ENCODE measurements around the gene CD2. TPM values are rescaled to one million over a fixed set of nuclear protein-coding genes. Genes with fewer than 3 reads are reported as not detected.

CD2 gene
- polyA plus RNA-seq, 3 donors, result 0.89 to 3.6 (median 2.1) TPM

- no peak overlapping the region for H3K4me3 ChIP-seq (replicated peaks in 1 of 3; ENCODE audit: low read depth in 2 of 3, low read length in 3 of 3)
- peaks cover 0 to 13% (median 7%) of the 10 kb centered on the region in 7 donors for H3K9me3 Mint-ChIP-seq
- intact Hi-C loops (cut with micrococcal nuclease), result no loop called here
- peaks cover 20% of the 10 kb centered on the region for H3K4me1 Mint-ChIP-seq
- no peak overlapping the region for H3K27ac ChIP-seq (ENCODE audit: low read depth in 1 of 2, low read length in 2 of 2)
- H3K36me3 Mint-ChIP-seq, result no peaks in the 10 kb centered on the region
- no peaks in the 10 kb centered on the region for H4K20me1 ChIP-seq (ENCODE audit: insufficient read depth, low read length)
- H3K9me3 ChIP-seq (replicated peaks in 1 of 2; ENCODE audit: control insufficient read depth in 1 of 2, insufficient read depth in 1 of 2, low read length in 2 of 2), result peaks cover 0 to 4% of the 10 kb centered on the region in 2 donors
- 100% methylated on average over 3 of the region's 8 CpGs for WGBS (ENCODE audit: insufficient coverage)
- no peak overlapping the region for H3K4me3 Mint-ChIP-seq
- peaks cover 6 to 9% of the 10 kb centered on the region in 2 donors for H3K4me1 ChIP-seq (ENCODE audit: control insufficient read depth in 1 of 2, insufficient read depth in 2 of 2, low read length in 2 of 2)
- H2AFZ ChIP-seq (ENCODE audit: insufficient read depth, low read depth, low read length, poor library complexity, severe bottlenecking), result no peak overlapping the region
- peaks cover 0 to 1% (median 0%) of the 10 kb centered on the region in 3 donors for H3K27me3 Mint-ChIP-seq (ENCODE audit: low read depth in 3 of 3)
- no peak overlapping the region for H3K9ac ChIP-seq (ENCODE audit: insufficient read depth, low read length, poor library complexity, severe bottlenecking)
- H3K4me2 ChIP-seq (replicated peaks; ENCODE audit: extremely low read depth, low read length, poor library complexity, severe bottlenecking), result no peak overlapping the region
- no peaks in the 10 kb centered on the region for H3K27me3 ChIP-seq (ENCODE audit: control insufficient read depth in 2 of 2, insufficient read depth in 2 of 2, low read length in 2 of 2)
- peak overlapping the region in 1 of 7 donors; percentile 37 for H3K27ac Mint-ChIP-seq
- no peak for DNase-seq
- H3K79me2 ChIP-seq (ENCODE audit: insufficient read depth, low read length), result no peaks in the 10 kb centered on the region
- H3K36me3 ChIP-seq (replicated peaks in 1 of 2; ENCODE audit: control insufficient read depth in 1 of 2, insufficient read depth in 2 of 2, low read length in 2 of 2), result no peaks in the 10 kb centered on the region
- TF ChIP-seq, protein P1, sequence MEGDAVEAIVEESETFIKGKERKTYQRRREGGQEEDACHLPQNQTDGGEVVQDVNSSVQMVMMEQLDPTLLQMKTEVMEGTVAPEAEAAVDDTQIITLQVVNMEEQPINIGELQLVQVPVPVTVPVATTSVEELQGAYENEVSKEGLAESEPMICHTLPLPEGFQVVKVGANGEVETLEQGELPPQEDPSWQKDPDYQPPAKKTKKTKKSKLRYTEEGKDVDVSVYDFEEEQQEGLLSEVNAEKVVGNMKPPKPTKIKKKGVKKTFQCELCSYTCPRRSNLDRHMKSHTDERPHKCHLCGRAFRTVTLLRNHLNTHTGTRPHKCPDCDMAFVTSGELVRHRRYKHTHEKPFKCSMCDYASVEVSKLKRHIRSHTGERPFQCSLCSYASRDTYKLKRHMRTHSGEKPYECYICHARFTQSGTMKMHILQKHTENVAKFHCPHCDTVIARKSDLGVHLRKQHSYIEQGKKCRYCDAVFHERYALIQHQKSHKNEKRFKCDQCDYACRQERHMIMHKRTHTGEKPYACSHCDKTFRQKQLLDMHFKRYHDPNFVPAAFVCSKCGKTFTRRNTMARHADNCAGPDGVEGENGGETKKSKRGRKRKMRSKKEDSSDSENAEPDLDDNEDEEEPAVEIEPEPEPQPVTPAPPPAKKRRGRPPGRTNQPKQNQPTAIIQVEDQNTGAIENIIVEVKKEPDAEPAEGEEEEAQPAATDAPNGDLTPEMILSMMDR (IDR thresholded peaks at IDR 0.05), result no peak
Measured at GRCh38 chr1:116808200-116808847, 54.1 kb downstream of the CD2 start.

GRCh38 chr1:116808848-116809508 is 54.7 kb downstream of the CD2 start:
- TF ChIP-seq, protein P1 (IDR thresholded peaks at IDR 0.05), result no peak
- Histone ChIP-seq H3K4me2 (replicated peaks; ENCODE audit: extremely low read depth, low read length, poor library complexity, severe bottlenecking) (no peak overlapping the region), H3K27ac (ENCODE audit: low read depth in 1 of 2, low read length in 2 of 2) (no peak overlapping the region), H3K4me3 (replicated peaks in 1 of 3; ENCODE audit: low read depth in 2 of 3, low read length in 3 of 3) (no peak overlapping the region), H3K27me3 (ENCODE audit: control insufficient read depth in 2 of 2, insufficient read depth in 2 of 2, low read length in 2 of 2) (no peaks in the 10 kb centered on the region), H4K20me1 (ENCODE audit: insufficient read depth, low read length) (no peaks in the 10 kb centered on the region), H3K9me3 (replicated peaks in 1 of 2; ENCODE audit: control insufficient read depth in 1 of 2, insufficient read depth in 1 of 2, low read length in 2 of 2) (peaks cover 0 to 4% of the 10 kb centered on the region in 2 donors), H3K9ac (ENCODE audit: insufficient read depth, low read length, poor library complexity, severe bottlenecking) (no peak overlapping the region), H3K4me1 (ENCODE audit: control insufficient read depth in 1 of 2, insufficient read depth in 2 of 2, low read length in 2 of 2) (peaks cover 6 to 9% of the 10 kb centered on the region in 2 donors), H2AFZ (ENCODE audit: insufficient read depth, low read depth, low read length, poor library complexity, severe bottlenecking) (no peak overlapping the region), H3K36me3 (replicated peaks in 1 of 2; ENCODE audit: control insufficient read depth in 1 of 2, insufficient read depth in 2 of 2, low read length in 2 of 2) (no peaks in the 10 kb centered on the region), H3K79me2 (ENCODE audit: insufficient read depth, low read length) (no peaks in the 10 kb centered on the region)
- no peaks in the 10 kb centered on the region for H3K36me3 Mint-ChIP-seq
- H3K9me3 Mint-ChIP-seq, result peaks cover 0 to 13% (median 7%) of the 10 kb centered on the region in 7 donors
- peaks cover 20% of the 10 kb centered on the region for H3K4me1 Mint-ChIP-seq
- H3K4me3 Mint-ChIP-seq, result no peak overlapping the region
- intact Hi-C loops (cut with micrococcal nuclease), result no loop called here
- 99% methylated on average over 10 of the region's 14 CpGs for WGBS (ENCODE audit: insufficient coverage)
- peaks cover 0 to 1% (median 0%) of the 10 kb centered on the region in 3 donors for H3K27me3 Mint-ChIP-seq (ENCODE audit: low read depth in 3 of 3)
- H3K27ac Mint-ChIP-seq, result peak overlapping the region in 1 of 7 donors; percentile 37
- DNase-seq, result no peak
